ENCODE data around the gene PAK6. TPM values are rescaled to one million over a fixed set of nuclear protein-coding genes. Genes with fewer than 3 reads are reported as not detected.

The PAK6 gene
- total RNA-seq, 1 donor, result not detected

DNA sequence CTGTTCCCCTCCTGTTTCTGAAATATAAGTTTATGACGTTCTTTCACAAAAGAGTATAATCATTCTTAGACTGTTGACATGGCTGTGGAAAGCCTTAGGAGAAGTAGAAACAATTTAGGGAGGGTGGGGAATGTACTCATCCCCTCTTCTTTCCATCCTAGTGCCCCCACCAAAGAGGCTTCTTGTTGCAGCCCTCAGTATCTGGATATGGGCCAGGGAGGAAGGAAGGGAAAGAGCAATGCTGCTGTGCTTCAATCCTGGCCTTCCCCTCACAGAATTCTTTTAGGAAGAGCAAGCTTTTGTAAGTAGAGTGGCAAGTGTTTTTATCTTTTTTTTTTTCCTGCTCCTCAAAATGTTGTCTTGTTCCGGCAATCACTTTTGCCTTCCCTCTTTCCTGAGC lies 86.3 kb downstream of the PAK6 start:
- peaks cover 22% of the 10 kb centered on the region for H3K36me3 ChIP-seq (ENCODE audit: insufficient read depth, low read length)
- no peaks in the 10 kb centered on the region for H3K27me3 ChIP-seq (ENCODE audit: insufficient read depth, low read length)
- no peak overlapping the region for H2AFZ ChIP-seq (ENCODE audit: low read length)
- peaks cover 39% of the 10 kb centered on the region for H3K79me2 ChIP-seq (ENCODE audit: insufficient read depth, low read length)
- peak overlapping the region; percentile 98 for H3K4me2 ChIP-seq (ENCODE audit: insufficient read depth, low read length)
- DNase-seq (ENCODE audit: insufficient read length, low spot score, missing footprints), result peak; percentile 74
- H3K4me3 ChIP-seq (ENCODE audit: insufficient read depth, low read length), result peak overlapping the region; percentile 82
- no peaks in the 10 kb centered on the region for H3K9me3 ChIP-seq (ENCODE audit: low read depth, low read length)
- TF ChIP-seq, protein P1, sequence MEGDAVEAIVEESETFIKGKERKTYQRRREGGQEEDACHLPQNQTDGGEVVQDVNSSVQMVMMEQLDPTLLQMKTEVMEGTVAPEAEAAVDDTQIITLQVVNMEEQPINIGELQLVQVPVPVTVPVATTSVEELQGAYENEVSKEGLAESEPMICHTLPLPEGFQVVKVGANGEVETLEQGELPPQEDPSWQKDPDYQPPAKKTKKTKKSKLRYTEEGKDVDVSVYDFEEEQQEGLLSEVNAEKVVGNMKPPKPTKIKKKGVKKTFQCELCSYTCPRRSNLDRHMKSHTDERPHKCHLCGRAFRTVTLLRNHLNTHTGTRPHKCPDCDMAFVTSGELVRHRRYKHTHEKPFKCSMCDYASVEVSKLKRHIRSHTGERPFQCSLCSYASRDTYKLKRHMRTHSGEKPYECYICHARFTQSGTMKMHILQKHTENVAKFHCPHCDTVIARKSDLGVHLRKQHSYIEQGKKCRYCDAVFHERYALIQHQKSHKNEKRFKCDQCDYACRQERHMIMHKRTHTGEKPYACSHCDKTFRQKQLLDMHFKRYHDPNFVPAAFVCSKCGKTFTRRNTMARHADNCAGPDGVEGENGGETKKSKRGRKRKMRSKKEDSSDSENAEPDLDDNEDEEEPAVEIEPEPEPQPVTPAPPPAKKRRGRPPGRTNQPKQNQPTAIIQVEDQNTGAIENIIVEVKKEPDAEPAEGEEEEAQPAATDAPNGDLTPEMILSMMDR (IDR thresholded peaks at IDR 0.05; ENCODE audit: extremely low read depth, low read depth, low read length), result no peak
- H3K27ac ChIP-seq (ENCODE audit: low read depth, low read length), result no peak overlapping the region
- H3K4me1 ChIP-seq (ENCODE audit: insufficient read depth, low read length), result peaks cover 61% of the 10 kb centered on the region
- peaks cover 8% of the 10 kb centered on the region for H4K20me1 ChIP-seq (ENCODE audit: insufficient read depth, low read length)

DNA sequence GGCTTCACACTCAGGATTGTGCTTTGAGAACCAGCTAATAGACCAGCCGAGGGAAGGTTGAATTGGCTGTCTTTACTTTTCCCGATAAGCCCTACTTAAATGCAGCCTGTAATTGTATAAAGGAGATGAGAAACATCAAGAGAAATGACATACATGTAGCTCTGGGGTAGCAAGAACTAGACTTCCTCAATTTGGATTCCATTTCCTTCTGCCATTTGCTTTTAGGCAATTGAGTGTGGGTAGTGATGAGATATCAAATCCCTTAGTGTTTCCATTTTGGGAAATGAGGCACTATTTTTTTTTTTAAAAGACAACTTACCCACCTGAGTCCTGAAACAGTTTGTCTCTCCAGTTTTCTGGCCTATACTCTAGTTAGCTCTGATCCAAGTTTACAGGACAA lies 86.8 kb downstream of the PAK6 start:
- peak overlapping the region; percentile 98 for H3K4me2 ChIP-seq (ENCODE audit: insufficient read depth, low read length)
- peaks cover 8% of the 10 kb centered on the region for H4K20me1 ChIP-seq (ENCODE audit: insufficient read depth, low read length)
- H3K4me1 ChIP-seq (ENCODE audit: insufficient read depth, low read length), result peaks cover 65% of the 10 kb centered on the region

More for the DNA sequence above, 86.8 kb downstream of the PAK6 start:
- TF ChIP-seq, protein P1 (IDR thresholded peaks at IDR 0.05; ENCODE audit: extremely low read depth, low read depth, low read length), result no peak
- H3K36me3 ChIP-seq (ENCODE audit: insufficient read depth, low read length), result peaks cover 22% of the 10 kb centered on the region
- H3K79me2 ChIP-seq (ENCODE audit: insufficient read depth, low read length), result peaks cover 39% of the 10 kb centered on the region
- H2AFZ ChIP-seq (ENCODE audit: low read length), result no peak overlapping the region
- DNase-seq (ENCODE audit: insufficient read length, low spot score, missing footprints), result no peak
- H3K9me3 ChIP-seq (ENCODE audit: low read depth, low read length), result no peaks in the 10 kb centered on the region
- no peak overlapping the region for H3K27ac ChIP-seq (ENCODE audit: low read depth, low read length)
- H3K27me3 ChIP-seq (ENCODE audit: insufficient read depth, low read length), result no peaks in the 10 kb centered on the region
- H3K4me3 ChIP-seq (ENCODE audit: insufficient read depth, low read length), result peak overlapping the region; percentile 82

Other genes starting within 250 kb of the PAK6 start
- 81.4 and 97.2 TPM in 2 replicates for gene SRP14, start 199.9 kb upstream of the PAK6 start, total RNA-seq
- 8.0 TPM in 2 replicates for gene BMF, start 130.2 kb upstream of the PAK6 start, total RNA-seq
- gene BUB1B, start 78.0 kb upstream of the PAK6 start, total RNA-seq, result 2.2 and 4.1 TPM in 2 replicates
- not detected in 2 replicates for gene ANKRD63, start 44.0 kb downstream of the PAK6 start, total RNA-seq
- gene PLCB2, start 68.9 kb downstream of the PAK6 start, total RNA-seq, result under 0.01 TPM in 2 replicates
- 16.8 and 17.7 TPM in 2 replicates for gene INAFM2, start 84.6 kb downstream of the PAK6 start, total RNA-seq
- 18.3 and 23.9 TPM in 2 replicates for gene CCDC9B, start 101.9 kb downstream of the PAK6 start, total RNA-seq
- not detected in 2 replicates for gene PHGR1, start 112.0 kb downstream of the PAK6 start, total RNA-seq
- 0.29 and 0.36 TPM in 2 replicates for gene DISP2, start 119.2 kb downstream of the PAK6 start, total RNA-seq
- gene KNSTRN, start 143.7 kb downstream of the PAK6 start, total RNA-seq, result 19.9 and 28.6 TPM in 2 replicates
- 38.6 and 46.3 TPM in 2 replicates for gene IVD, start 166.7 kb downstream of the PAK6 start, total RNA-seq
- 10.0 and 10.5 TPM in 2 replicates for gene BAHD1, start 201.9 kb downstream of the PAK6 start, total RNA-seq
- gene CHST14, start 231.9 kb downstream of the PAK6 start, total RNA-seq, result 13.4 and 13.6 TPM in 2 replicates

All from osteoblast (primary cell).